Hepatocyte (in vitro differentiated cells): ENCODE measurements around the gene PRPF8.

Experiments
- CTCF ChIP-seq: fragments of 200-600 bp; sonication (generic); IDR thresholded peaks from 2 replicates; pipeline ENCODE4 v1.5.1; 2016; ENCODE audit warnings: antibody characterized with exemption, mild to moderate bottlenecking; ENCODE audit not compliant: poor library complexity
- EZH2 ChIP-seq: fragments of 200-600 bp; sonication (generic); IDR thresholded peaks from 2 replicates; pipeline ENCODE4 v1.6.1; 2016; ENCODE audit warnings: antibody characterized with exemption, mild to moderate bottlenecking, borderline replicate concordance

GRCh38 chr17:1604831-1605528, 79.7 kb downstream of the PRPF8 start:
- TF ChIP-seq CTCF: no peak
- no peak for TF ChIP-seq EZH2
